HG02623 (cell line): ENCODE measurements around the gene EPS8L2.
A peak's percentile ranks its signal among the peaks of the same experiment; 100 is the strongest.

Source experiments
- ATAC-seq: cut with Tn5 transposase; IDR thresholded peaks from one replicate; pipeline ENCODE4 v1.9.1; 2021; ENCODE audit warnings: moderate library complexity; ENCODE audit not compliant: unreplicated experiment

EPS8L2 gene

GRCh38 chr11:748007-748359 lies 42.0 kb downstream of the EPS8L2 start:
- peak; percentile 9 for ATAC-seq

- no peak for ATAC-seq
These were observed 43.7 kb downstream of the EPS8L2 start for GRCh38 chr11:749731-750130.

GRCh38 chr11:760236-760635 lies 54.2 kb downstream of the EPS8L2 start:
- no peak for ATAC-seq

GRCh38 chr11:761526-762108 lies 55.6 kb downstream of the EPS8L2 start:
- ATAC-seq: no peak

- ATAC-seq: no peak
These were observed 56.5 kb downstream of the EPS8L2 start for GRCh38 chr11:762421-763072.

- ATAC-seq: no peak
These were observed 57.0 kb downstream of the EPS8L2 start for GRCh38 chr11:763073-763463.

GRCh38 chr11:763549-764321 lies 57.7 kb downstream of the EPS8L2 start:
- ATAC-seq: no peak

GRCh38 chr11:764322-765024 lies 58.4 kb downstream of the EPS8L2 start:
- ATAC-seq: no peak

GRCh38 chr11:765025-765801 lies 59.2 kb downstream of the EPS8L2 start:
- no peak for ATAC-seq

GRCh38 chr11:765802-766091 lies 59.7 kb downstream of the EPS8L2 start:
- ATAC-seq: no peak

GRCh38 chr11:766106-766935 lies 60.3 kb downstream of the EPS8L2 start:
- no peak for ATAC-seq

- no peak for ATAC-seq
These were observed 60.8 kb downstream of the EPS8L2 start for GRCh38 chr11:766936-767210.

- ATAC-seq: no peak
These were observed 61.2 kb downstream of the EPS8L2 start for GRCh38 chr11:767238-767637.

GRCh38 chr11:769887-770641 lies 64.0 kb downstream of the EPS8L2 start:
- no peak for ATAC-seq

GRCh38 chr11:770642-771616 lies 64.9 kb downstream of the EPS8L2 start:
- ATAC-seq: no peak

GRCh38 chr11:771617-772204 lies 65.7 kb downstream of the EPS8L2 start:
- no peak for ATAC-seq

- ATAC-seq: no peak
These were observed 66.7 kb downstream of the EPS8L2 start for GRCh38 chr11:772429-773390.
